HepG2 (cell line): ENCODE results near the gene AP5B1. TPM values are rescaled to one million over a fixed set of nuclear protein-coding genes. Genes with fewer than 3 reads are reported as not detected.

Experiments used
- ATAC-seq: fragments of 200-7000 bp; cut with Tn5 transposase; 3 replicates; pipeline ENCODE4 v1.9.1; 2020; ENCODE audit warnings: mild to moderate bottlenecking, moderate library complexity
- BruUV-seq: library from RNA; stranded (reverse); fragments of 400-500 nt; replicated peaks from 2 replicates; lab custom pipeline; 2021; lab: Mats Ljungman, UMichigan
- CTCF ChIA-PET: fragments of 300-600 bp; formaldehyde crosslinking; extraction: SDS; loops from one replicate; lab custom pipeline; 2021; ENCODE audit warnings: low total read pairs, inconsistent platforms, low intra/inter-chr PET ratio; lab: Yijun Ruan, JAX
- POLR2A ChIA-PET: fragments of 350-600 bp; sonication (Branson Sonifier 250); formaldehyde crosslinking; loops from one replicate; lab custom pipeline; 2020; ENCODE audit warnings: antibody characterized with exemption, inconsistent platforms; lab: Yijun Ruan, JAX
- DNase-seq: peaks from one replicate; pipeline ENCODE4 v3.0.0-alpha.2; 2015; ENCODE audit warnings: low spot score
- FAIRE-seq: peaks from 3 replicates; lab custom pipeline; 2011; peaks lifted over from hg19 to GRCh38; lab: Jason Lieb, UNC
- H2AFZ ChIP-seq: one replicate; pipeline ENCODE4 v1.6.1; 2011; ENCODE audit warnings: low read length, inconsistent platforms
- H3K27ac ChIP-seq: fragments of 300-600 bp; 3 replicates; pipeline ENCODE4 v1.8.0; 2011; ENCODE audit warnings: mixed run types, mild to moderate bottlenecking, mixed read lengths, low read length, inconsistent platforms; ENCODE audit not compliant: insufficient read depth; ENCODE audit errors: extremely low read length
- H3K27me3 ChIP-seq, 2 experiments: fragments of 200-600 bp in 1 of 2; 2 replicates in 1 of 2; 3 replicates in 1 of 2; pipeline versions ENCODE4 v1.6.0 to v1.8.0; 2011; ENCODE audit warnings: low read length in 2 of 2, mild to moderate bottlenecking in 2 of 2, moderate library complexity in 2 of 2, inconsistent platforms in 1 of 2; ENCODE audit not compliant: insufficient read depth in 2 of 2, control insufficient read depth in 1 of 2
- H3K36me3 ChIP-seq, 2 experiments: fragments of 200-600 bp in 1 of 2; replicated peaks in 1 of 2; 2 replicates in 1 of 2; 3 replicates in 1 of 2; pipeline versions ENCODE4 v1.5.1 to v1.8.0; 2011; ENCODE audit warnings: low read length in 2 of 2, inconsistent platforms in 1 of 2; ENCODE audit not compliant: insufficient read depth in 2 of 2, control insufficient read depth in 1 of 2
- H3K4me1 ChIP-seq: 2 replicates; pipeline ENCODE4 v1.5.1; 2012; ENCODE audit warnings: low read length, inconsistent platforms; ENCODE audit not compliant: insufficient read depth
- H3K4me2 ChIP-seq: 2 replicates; pipeline ENCODE4 v1.6.0; 2011; ENCODE audit warnings: low read depth, low read length, inconsistent platforms
- H3K4me3 ChIP-seq, 3 experiments: fragments of 200-600 bp in 1 of 3; sonication (generic), shearing (Covaris generic) in 1 of 3; replicated peaks in 1 of 3; 2 replicates each; pipeline ENCODE4 v1.5.1; 2011 to 2016; ENCODE audit warnings: low read length in 3 of 3, inconsistent platforms in 2 of 3, low read depth in 2 of 3, mild to moderate bottlenecking in 2 of 3, control low read depth in 1 of 3, mixed read lengths in 1 of 3; ENCODE audit not compliant: insufficient read depth in 1 of 3
- H3K79me2 ChIP-seq: one replicate; pipeline ENCODE4 v1.6.1; 2011; ENCODE audit warnings: low read length, inconsistent platforms; ENCODE audit not compliant: insufficient read depth
- H3K9ac ChIP-seq: 2 replicates; pipeline ENCODE4 v1.6.0; 2011; ENCODE audit warnings: mild to moderate bottlenecking, low read depth, low read length, inconsistent platforms; ENCODE audit not compliant: insufficient read depth
- H3K9me3 ChIP-seq: 2 replicates; pipeline ENCODE4 v1.5.1; 2012; ENCODE audit warnings: mild to moderate bottlenecking, low read length
- H4K20me1 ChIP-seq: 2 replicates; pipeline ENCODE4 v1.6.0; 2011; ENCODE audit warnings: inconsistent platforms, mild to moderate bottlenecking, low read length, moderate library complexity; ENCODE audit not compliant: insufficient read depth
- EZH2 ChIP-seq: conservative IDR thresholded peaks from 2 replicates; pipeline ENCODE4 v1.6.1; 2012; ENCODE audit warnings: mild to moderate bottlenecking, low read depth, low read length, moderate library complexity
- JARID2 ChIP-seq: sonication (generic); formaldehyde crosslinking; IDR thresholded peaks from 2 replicates; pipeline ENCODE4 v1.8.1; 2023; ENCODE audit warnings: missing genetic modification reagents, inconsistent platforms; ENCODE audit not compliant: insufficient replicate concordance
- NCOA2 ChIP-seq: sonication (generic); formaldehyde crosslinking; IDR thresholded peaks from 2 replicates; pipeline ENCODE4 v1.8.0; 2022; ENCODE audit warnings: inconsistent platforms
- NR2F2 ChIP-seq: IDR thresholded peaks from 2 replicates; pipeline ENCODE4 v1.6.1; 2012; ENCODE audit warnings: low read depth, inconsistent platforms, borderline replicate concordance
- PAXIP1 ChIP-seq: sonication (generic); formaldehyde crosslinking; conservative IDR thresholded peaks from 2 replicates; pipeline ENCODE4 v1.4.0; 2020; ENCODE audit warnings: mild to moderate bottlenecking, missing genetic modification reagents, moderate library complexity
- PHF20 ChIP-seq: sonication (generic); formaldehyde crosslinking; IDR thresholded peaks from 2 replicates; pipeline ENCODE4 v1.5.0; 2020; ENCODE audit warnings: mild to moderate bottlenecking, missing genetic modification reagents
- POLR2G ChIP-seq: fragments of 200-400 bp; formaldehyde crosslinking; IDR thresholded peaks from 2 replicates; pipeline ENCODE4 v1.6.1; 2018; ENCODE audit warnings: mild to moderate bottlenecking, low read depth, low read length, moderate library complexity
- U2AF2 ChIP-seq: fragments of 200-400 bp; formaldehyde crosslinking; IDR thresholded peaks from 2 replicates; pipeline ENCODE4 v1.6.1; 2017; ENCODE audit warnings: low read depth, mild to moderate bottlenecking, low read length
- ZNF143 ChIP-seq: sonication (generic); formaldehyde crosslinking; IDR thresholded peaks from 2 replicates; pipeline ENCODE4 v1.4.0; 2020; ENCODE audit warnings: missing genetic modification reagents
- ZNF18 ChIP-seq: sonication (generic); formaldehyde crosslinking; IDR thresholded peaks from 2 replicates; pipeline ENCODE4 v1.8.0; 2022; ENCODE audit warnings: mild to moderate bottlenecking, missing genetic modification reagents; ENCODE audit not compliant: insufficient replicate concordance
- ZNF691 ChIP-seq: sonication (generic); formaldehyde crosslinking; IDR thresholded peaks from 2 replicates; pipeline ENCODE4 v1.4.0; 2020; ENCODE audit warnings: missing genetic modification reagents, low read depth, mild to moderate bottlenecking, borderline replicate concordance
- ZNF749 ChIP-seq: sonication (generic); formaldehyde crosslinking; IDR thresholded peaks from 2 replicates; pipeline ENCODE4 v1.8.0; 2022; ENCODE audit warnings: mild to moderate bottlenecking, missing genetic modification reagents, moderate library complexity, borderline replicate concordance
- WGBS: methylation state at CpG from one replicate; pipeline ENCODE4 v1.1.6; 2017; ENCODE audit warnings: low lambda C conversion rate; 5-methylcytosine and 5-hydroxymethylcytosine counted together
- in situ Hi-C: cut with HindIII; loops from 2 replicates; pipeline ENCODE4 v1.10.0; 2017; ENCODE audit warnings: low pct_unique_long_range_greater_than_20kb; ENCODE audit not compliant: extremely low pct_ligation_motif_present
- intact Hi-C: fragments of 100-400 bp; cut with micrococcal nuclease; formaldehyde crosslinking; loops from one replicate; pipeline ENCODE4 v1.10.0; 2022; ENCODE audit not compliant: unreplicated experiment
- polyA plus RNA-seq, 8 experiments: library from polyadenylated mRNA; depleted of rRNA in 3 of 8; stranded (reverse) in 7 of 8; unstranded in 1 of 8; fragments of >200 nt; fragmentation: Illumina TruSeq in 4 of 8; extraction: Trizol in 4 of 8; gene quantifications; 2 replicates each; pipeline versions ENCODE4 v1.2.1 to v1.2.3, GENCODE V29; 2011 to 2016; ENCODE audit warnings: low read depth in 4 of 8, missing spikeins in 1 of 8, mixed read lengths in 1 of 8; ENCODE audit not compliant: insufficient read depth in 1 of 8
- total RNA-seq, 5 experiments: library from RNA; depleted of rRNA; stranded (reverse); fragments of >200 nt; fragmentation: Illumina TruSeq; extraction: Trizol; gene quantifications; 2 replicates each; pipeline ENCODE4 v1.2.3, GENCODE V29; 2016; ENCODE audit warnings: low read depth in 1 of 5

AP5B1 gene
- total and polyA plus RNA-seq, 2 of the 13 experiments (the other 11 are each of a cell fraction or from before 2014, with no cell fraction given): 1.7 to 4.4 TPM

- no peaks in the 10 kb centered on the region for H3K9me3 ChIP-seq
- no peaks in the 10 kb centered on the region for H3K79me2 ChIP-seq
- BruUV-seq: no TSS peak
- POLR2A ChIA-PET: no interaction called here
- no peak overlapping the region for H3K4me3 ChIP-seq
- H3K9ac ChIP-seq: no peak overlapping the region
- intact Hi-C loops: no loop called here
- peaks cover 11 to 48% of the 10 kb centered on the region in 2 experiments; a peak in 4 of 5 replicates for H3K27me3 ChIP-seq
- TF ChIP-seq EZH2 (peak; percentile 78; the same call in 1 of the 2 replicates), POLR2G (no peak)
- WGBS: 32% methylated on average over 18 of the region's 21 CpGs
- FAIRE-seq: no peak
- no peaks in the 10 kb centered on the region for H3K36me3 ChIP-seq
- H2AFZ ChIP-seq: no peak overlapping the region
- H3K27ac ChIP-seq: no peak overlapping the region
- no peaks in the 10 kb centered on the region for H3K4me1 ChIP-seq
- ATAC-seq: peak; percentile 49
- in situ Hi-C loops: no loop called here
- CTCF ChIA-PET: no interaction called here
- H4K20me1 ChIP-seq: no peaks in the 10 kb centered on the region
- no peak overlapping the region for H3K4me2 ChIP-seq
- no peak for DNase-seq
These were observed 23.2 kb upstream of the AP5B1 start for GRCh38 chr11:65803797-65804492.

- in situ Hi-C loops: no loop called here
- ATAC-seq: no peak
- ChIA-PET POLR2A (no interaction called here), CTCF (no interaction called here)
- Histone ChIP-seq H3K36me3 (no peaks in the 10 kb centered on the region), H3K27ac (no peak overlapping the region), H3K4me3 (no peak overlapping the region), H4K20me1 (no peaks in the 10 kb centered on the region), H3K9me3 (no peaks in the 10 kb centered on the region), H3K79me2 (no peaks in the 10 kb centered on the region), H3K27me3 (peaks cover 7 to 43% of the 10 kb centered on the region in 2 experiments; a peak in 4 of 5 replicates), H2AFZ (no peak overlapping the region), H3K4me1 (no peaks in the 10 kb centered on the region), H3K9ac (no peak overlapping the region), H3K4me2 (no peak overlapping the region)
- DNase-seq: no peak
- BruUV-seq: no TSS peak
- FAIRE-seq: no peak
- intact Hi-C loops: no loop called here
- 25% methylated on average over 9 of the region's 9 CpGs for whole genome bisulfite sequencing
- no peak for TF ChIP-seq U2AF2
- TF ChIP-seq PHF20 (CRISPR knock-in tag): no peak
- TF ChIP-seq NCOA2 (CRISPR knock-in tag): no peak
- TF ChIP-seq JARID2: no peak
- TF ChIP-seq PAXIP1 (CRISPR knock-in tag): no peak
- TF ChIP-seq ZNF749 (CRISPR knock-in tag): no peak
- no peak for TF ChIP-seq ZNF18 (CRISPR knock-in tag)
- TF ChIP-seq NR2F2: no peak
- no peak for TF ChIP-seq ZNF691 (CRISPR knock-in tag)
- TF ChIP-seq ZNF143 (CRISPR knock-in tag): no peak
These were observed 22.1 kb upstream of the AP5B1 start for GRCh38 chr11:65802841-65803240.
